GM19328 (cell line): ENCODE results near the gene SPRED1.
A peak's percentile ranks its signal among the peaks of the same experiment; 100 is the strongest.
"Not testable (repeated sequence)": the region's sequence is repeated elsewhere in the genome, so short reads cannot be mapped to it uniquely, and the experiment has no call there.

Experiments used
- ATAC-seq: cut with Tn5 transposase; IDR thresholded peaks from one replicate; pipeline ENCODE4 v1.9.1; 2021; ENCODE audit warnings: mild to moderate bottlenecking, moderate library complexity; ENCODE audit not compliant: unreplicated experiment

Gene SPRED1

GRCh38 chr15:38229705-38230310 lies 22.8 kb upstream of the SPRED1 start:
- no peak for ATAC-seq

DNA sequence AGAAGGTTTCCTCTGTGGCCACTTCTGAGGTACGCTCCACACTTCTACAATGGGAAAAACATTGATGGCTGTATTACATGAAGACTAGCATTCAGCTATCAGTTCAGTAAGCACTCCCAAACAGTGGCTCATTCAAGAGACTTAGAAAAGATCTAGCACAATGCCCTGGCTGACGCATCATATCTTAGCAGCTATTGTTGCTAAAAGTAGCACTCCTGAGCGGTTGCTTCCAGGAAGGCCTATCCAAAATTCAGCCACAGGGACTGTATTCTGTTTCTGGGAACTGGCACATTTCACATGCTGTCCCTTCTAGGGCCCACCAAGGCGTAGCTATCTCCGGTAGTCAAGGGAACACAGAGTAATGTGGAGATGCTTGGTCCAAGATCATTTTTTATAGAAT lies 21.2 kb upstream of the SPRED1 start:
- no peak for ATAC-seq

- ATAC-seq = not testable (repeated sequence)
Measured at GRCh38 chr15:38237021-38237420, 15.6 kb upstream of the SPRED1 start.

- no peak for ATAC-seq
Measured at GRCh38 chr15:38238311-38238710, 14.3 kb upstream of the SPRED1 start.

GRCh38 chr15:38242055-38242454 lies 10.6 kb upstream of the SPRED1 start:
- ATAC-seq = peak; percentile 67

GRCh38 chr15:38243278-38244055 lies 9.2 kb upstream of the SPRED1 start:
- no peak for ATAC-seq

DNA sequence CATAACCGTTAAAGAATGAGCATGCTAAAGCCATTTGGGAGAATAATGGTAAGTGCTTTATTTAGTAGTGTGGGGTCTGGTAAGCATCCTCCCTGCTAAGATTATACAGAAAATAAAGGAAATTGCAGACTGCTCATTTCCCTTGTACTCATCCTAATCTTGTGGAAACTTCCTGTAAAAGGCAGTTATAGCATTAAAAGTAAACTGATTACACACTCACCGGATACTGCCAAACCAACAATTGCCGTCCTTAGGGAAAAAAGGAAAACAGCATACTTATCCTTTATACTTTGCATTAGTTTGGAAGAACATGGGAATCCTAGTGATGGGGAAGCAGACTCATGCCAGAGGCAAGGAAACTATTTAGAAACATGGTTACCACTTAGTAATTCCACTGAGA lies 5.3 kb upstream of the SPRED1 start:
- no peak for ATAC-seq

- ATAC-seq = no peak
Measured at GRCh38 chr15:38253351-38253781, 730 bp downstream of the SPRED1 start.

- peak; percentile 49 for ATAC-seq
Measured at GRCh38 chr15:38254051-38254883, 1.6 kb downstream of the SPRED1 start.

DNA sequence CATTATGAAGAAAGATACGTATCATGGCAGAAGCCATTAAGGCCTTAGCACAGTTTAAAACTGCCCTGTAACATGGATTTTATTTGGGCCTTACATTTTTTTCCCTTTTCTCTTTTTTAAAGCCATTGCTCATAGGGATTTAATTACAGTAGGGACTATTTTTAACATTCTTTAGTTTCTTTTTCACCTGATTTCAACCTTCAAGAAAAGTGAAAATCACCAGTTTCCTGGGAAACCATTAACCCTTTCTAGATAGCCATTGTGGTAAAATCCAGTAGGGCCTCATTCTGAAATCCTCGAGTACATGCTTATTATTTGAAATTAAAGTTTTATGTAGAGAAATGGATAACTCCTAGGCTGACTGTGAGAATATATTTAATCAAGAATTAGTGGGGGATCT lies 3.1 kb downstream of the SPRED1 start:
- ATAC-seq = no peak

GRCh38 chr15:38257676-38258075 lies 5.0 kb downstream of the SPRED1 start:
- no peak for ATAC-seq

DNA sequence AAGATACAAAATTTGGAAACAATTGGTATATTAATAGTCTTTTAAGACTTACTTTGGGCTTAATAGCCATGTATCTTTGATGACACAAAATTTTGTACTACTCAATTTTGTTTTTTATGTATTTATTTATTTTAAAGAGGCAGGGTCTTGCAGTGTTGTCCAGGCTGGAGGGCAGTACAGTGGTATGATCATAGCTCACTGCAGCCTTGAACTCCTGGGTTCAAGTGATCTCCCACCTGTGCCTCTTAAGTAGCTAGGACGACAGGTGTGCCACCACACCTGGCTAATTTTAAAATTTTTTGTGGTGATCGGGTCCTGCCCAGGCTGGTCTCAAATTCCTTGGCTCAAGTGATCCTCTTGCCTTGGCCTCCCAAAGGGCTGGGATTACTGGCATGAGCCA lies 6.5 kb downstream of the SPRED1 start:
- ATAC-seq = no peak

GRCh38 chr15:38260077-38260476 lies 7.4 kb downstream of the SPRED1 start:
- no peak for ATAC-seq

- ATAC-seq = no peak
Measured at GRCh38 chr15:38263251-38263650, 10.6 kb downstream of the SPRED1 start.

- ATAC-seq = no peak
Measured at GRCh38 chr15:38263996-38264395, 11.4 kb downstream of the SPRED1 start.

DNA sequence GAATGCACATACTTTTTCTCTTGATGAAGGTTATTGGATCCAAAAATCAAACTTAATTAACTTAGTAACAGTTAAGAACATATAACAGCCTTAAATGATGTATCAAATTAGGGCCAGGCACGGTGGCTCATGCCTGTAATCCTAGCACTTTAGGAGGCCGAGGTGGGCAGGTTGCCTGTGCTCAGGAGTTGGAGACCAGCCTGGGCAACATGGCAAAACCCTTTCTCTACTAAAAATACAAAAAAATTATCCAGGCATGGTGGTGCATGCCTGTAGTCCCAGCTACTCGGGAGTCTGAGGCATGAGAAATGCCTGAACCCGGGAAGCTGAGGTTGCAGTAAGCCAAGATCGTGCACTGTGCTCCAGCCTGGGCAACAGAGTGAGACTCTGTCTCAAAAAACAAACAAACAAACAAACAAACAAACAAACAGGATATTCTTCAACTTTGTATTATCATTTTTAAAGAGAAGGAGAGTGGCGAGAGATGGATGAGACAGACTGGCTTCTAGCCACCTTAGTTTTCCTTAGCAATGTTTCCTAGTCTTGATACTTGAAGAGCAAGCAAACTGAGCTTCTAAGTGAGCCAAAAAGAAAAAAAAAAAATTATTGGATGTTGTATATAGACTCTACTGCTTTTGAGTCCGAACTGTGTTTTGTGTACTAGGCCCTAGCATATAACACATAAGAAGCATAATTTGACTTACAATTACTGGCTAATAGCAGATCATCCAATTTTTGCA lies 13.8 kb downstream of the SPRED1 start:
- ATAC-seq = no peak

GRCh38 chr15:38267421-38268022 lies 14.9 kb downstream of the SPRED1 start:
- ATAC-seq = no peak

- ATAC-seq = no peak
Measured at GRCh38 chr15:38271144-38271543, 18.5 kb downstream of the SPRED1 start.

DNA sequence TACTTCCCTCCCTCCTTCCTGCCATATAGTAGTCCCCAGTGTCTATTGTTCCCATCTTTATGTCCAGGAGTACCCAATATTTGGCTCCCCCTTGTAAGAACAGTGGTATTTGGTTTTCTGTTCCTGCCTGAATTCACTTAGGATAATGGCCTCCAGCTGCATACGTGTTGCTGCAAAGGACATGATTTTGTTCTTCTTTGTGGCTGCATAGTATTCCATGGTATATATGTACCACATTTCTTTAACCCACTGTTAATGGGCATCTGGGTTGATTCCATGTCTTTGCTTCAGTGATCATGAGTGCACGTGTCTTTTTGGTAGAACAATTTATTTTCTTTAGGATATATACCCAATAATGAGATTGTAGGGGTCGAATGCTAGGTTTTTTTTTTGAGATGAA lies 19.3 kb downstream of the SPRED1 start:
- no peak for ATAC-seq

DNA sequence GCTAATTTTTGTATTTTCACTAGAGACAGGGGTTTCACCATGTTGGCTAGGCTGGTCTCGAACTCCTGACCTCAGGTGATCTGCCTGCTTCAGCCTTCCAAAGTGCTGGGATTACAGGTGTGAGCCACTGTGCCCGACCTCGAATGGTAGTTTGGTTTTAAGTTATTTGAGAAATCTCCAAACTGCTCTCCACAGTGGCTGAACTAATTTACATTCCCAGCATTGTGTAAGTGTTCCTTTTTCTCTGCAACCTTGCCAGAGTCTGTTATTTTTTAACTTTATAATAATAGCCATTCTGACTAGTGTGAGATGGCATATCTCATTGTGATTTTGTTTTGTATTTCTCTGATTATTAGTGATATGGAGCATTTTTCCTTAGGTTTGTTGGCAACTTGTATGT lies 19.8 kb downstream of the SPRED1 start:
- not testable (repeated sequence) for ATAC-seq

DNA sequence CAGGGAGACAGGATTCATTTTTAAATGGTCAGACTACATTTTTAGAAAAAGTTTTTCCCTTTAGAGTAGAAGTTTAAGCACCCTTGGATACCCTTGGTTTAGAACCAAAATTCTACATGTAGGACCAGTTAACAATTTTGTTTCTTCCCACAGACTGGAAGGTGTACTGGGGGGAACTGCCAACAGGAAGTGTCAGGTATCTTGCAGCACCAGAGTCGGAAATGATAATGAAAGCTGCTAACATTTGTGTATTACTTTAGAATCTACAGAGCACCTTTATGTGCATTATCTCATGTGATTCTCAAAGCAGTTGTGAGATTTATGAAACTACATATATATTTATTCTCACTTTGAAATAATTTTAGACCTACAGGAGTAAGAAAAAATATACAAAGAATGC lies 21.5 kb downstream of the SPRED1 start:
- no peak for ATAC-seq
